ENCODE measurements around the gene ITCH.
"Not testable (repeated sequence)": the region's sequence is repeated elsewhere in the genome, so short reads cannot be mapped to it uniquely, and the experiment has no call there.

The ITCH gene

GRCh38 chr20:34514897-34515483, 151.9 kb downstream of the ITCH start:
- DNase-seq (ENCODE audit: extremely low read depth, low read depth), result no peak
- TF ChIP-seq CTCF (IDR thresholded peaks at IDR 0.05; ENCODE audit: low read depth, low read length, missing control alignments), result no peak
- H3K4me3 ChIP-seq (replicated peaks; ENCODE audit: low read depth, low read length), result peak overlapping the region; percentile 59

GRCh38 chr20:34515484-34516246, 152.6 kb downstream of the ITCH start:
- no peak for TF ChIP-seq CTCF (IDR thresholded peaks at IDR 0.05; ENCODE audit: low read depth, low read length, missing control alignments)
- no peak for DNase-seq (ENCODE audit: extremely low read depth, low read depth)
- peak overlapping the region; percentile 59 for H3K4me3 ChIP-seq (replicated peaks; ENCODE audit: low read depth, low read length)

- peak within 1 kb of the TSS; percentile 59 for H3K4me3 ChIP-seq (replicated peaks; ENCODE audit: low read depth, low read length)
- peak; percentile 84 for DNase-seq (ENCODE audit: extremely low read depth, low read depth)
- no peak for TF ChIP-seq CTCF (IDR thresholded peaks at IDR 0.05; ENCODE audit: low read depth, low read length, missing control alignments)
Observed at GRCh38 chr20:34516247-34517113, 153.4 kb downstream of the ITCH start, which contains the start of gene DYNLRB1. Gene DYNLRB1 (plus strand): TSS chr20:34516422. CDS start chr20:34516459, 37 bp downstream.

- no peak for TF ChIP-seq CTCF (IDR thresholded peaks at IDR 0.05; ENCODE audit: low read depth, low read length, missing control alignments)
- DNase-seq (ENCODE audit: extremely low read depth, low read depth), result no peak
Observed at GRCh38 chr20:34517114-34517505, 154.0 kb downstream of the ITCH start.

GRCh38 chr20:34518863-34519262, 155.8 kb downstream of the ITCH start:
- DNase-seq (ENCODE audit: extremely low read depth, low read depth); H3K4me3 ChIP-seq (replicated peaks; ENCODE audit: low read depth, low read length): not testable (repeated sequence)

More at GRCh38 chr20:34517114-34517505, 154.0 kb downstream of the ITCH start:
- peak overlapping the region; percentile 59 for H3K4me3 ChIP-seq (replicated peaks; ENCODE audit: low read depth, low read length)

- not testable (repeated sequence) for DNase-seq (ENCODE audit: extremely low read depth, low read depth); H3K4me3 ChIP-seq (replicated peaks; ENCODE audit: low read depth, low read length)
Observed at GRCh38 chr20:34519841-34520240, 156.8 kb downstream of the ITCH start.

GRCh38 chr20:34522969-34523871, 160.1 kb downstream of the ITCH start:
- no peak for DNase-seq (ENCODE audit: extremely low read depth, low read depth)
- peak; percentile 76 for TF ChIP-seq CTCF (IDR thresholded peaks at IDR 0.05; ENCODE audit: low read depth, low read length, missing control alignments)
- H3K4me3 ChIP-seq (replicated peaks; ENCODE audit: low read depth, low read length), result no peak overlapping the region

All from HFF-Myc (cell line).